Activated CD4-positive, alpha-beta memory T cell treated with anti-CD3 and anti-CD28 coated beads for 36 hours (primary cell): ENCODE data around the gene GRK5. TPM values are rescaled to one million over a fixed set of nuclear protein-coding genes. Genes with fewer than 3 reads are reported as not detected.
"Not testable (repeated sequence)": the region's sequence is repeated elsewhere in the genome, so short reads cannot be mapped to it uniquely, and the experiment has no call there.

Experiments
- CTCF ChIA-PET: fragments of 350-600 bp; sonication (Branson Sonifier 250); formaldehyde crosslinking; loops from one replicate; lab custom pipeline; 2021; ENCODE audit warnings: antibody characterized with exemption, inconsistent platforms; lab: Charles Lee
- POLR2A ChIA-PET: fragments of 350-600 bp; sonication (Branson Sonifier 250); formaldehyde crosslinking; loops from one replicate; lab custom pipeline; 2021; ENCODE audit warnings: antibody characterized with exemption; lab: Charles Lee
- DNase-seq: peaks from one replicate; pipeline ENCODE4 v3.0.0-alpha.2; 2020
- H3K27ac Mint-ChIP-seq: one replicate; pipeline ENCODE4 v1.8.0; 2021; ENCODE audit warnings: mixed read lengths
- H3K27me3 Mint-ChIP-seq: one replicate; pipeline ENCODE4 v1.8.0; 2021; ENCODE audit warnings: mixed read lengths
- H3K36me3 Mint-ChIP-seq: one replicate; pipeline ENCODE4 v1.8.0; 2021; ENCODE audit warnings: mixed read lengths
- H3K4me1 Mint-ChIP-seq: one replicate; pipeline ENCODE4 v1.8.0; 2021; ENCODE audit warnings: low read depth, mixed read lengths
- H3K4me3 Mint-ChIP-seq: one replicate; pipeline ENCODE4 v1.8.0; 2021; ENCODE audit warnings: mild to moderate bottlenecking, mixed read lengths
- H3K9me3 Mint-ChIP-seq: one replicate; pipeline ENCODE4 v1.8.0; 2021; ENCODE audit warnings: mixed read lengths
- intact Hi-C: fragments of 100-400 bp; cut with micrococcal nuclease; formaldehyde crosslinking; loops from one replicate; pipeline ENCODE4 v1.15.1; 2023
- total RNA-seq, 2 experiments: library from RNA; stranded (reverse); gene quantifications; one replicate each; pipeline ENCODE4 v1.2.3, GENCODE V29; 2021

Gene GRK5
- total RNA-seq, 2 experiments from 2014 or later = 22.7 to 23.0 TPM

GRCh38 chr10:119253433-119254174, 46.2 kb downstream of the GRK5 start:
- no peak overlapping the region for H3K4me3 Mint-ChIP-seq
- CTCF ChIA-PET = no interaction called here
- intact Hi-C loops = loop anchor here (1.0 to 10.0 kb wide), 3 partner anchors 15 to 121 kb away; no protein-coding TSS in a partner anchor

GRCh38 chr10:119254335-119254734, 47.0 kb downstream of the GRK5 start:
- POLR2A ChIA-PET = interaction anchor here (1.3 kb wide), 1 partner anchor 52 kb away, joined by 7 read pairs; no protein-coding TSS in a partner anchor
- intact Hi-C loops = loop anchor here (1.0 to 10.0 kb wide), 3 partner anchors 14 to 120 kb away; no protein-coding TSS in a partner anchor
- peaks cover 52% of the 10 kb centered on the region for H3K4me1 Mint-ChIP-seq
- H3K27ac Mint-ChIP-seq = peak overlapping the region; percentile 77
- no peaks in the 10 kb centered on the region for H3K27me3 Mint-ChIP-seq
- no peak overlapping the region for H3K4me3 Mint-ChIP-seq
- H3K36me3 Mint-ChIP-seq = no peaks in the 10 kb centered on the region
- DNase-seq = no peak
- H3K9me3 Mint-ChIP-seq = no peaks in the 10 kb centered on the region
- CTCF ChIA-PET = interaction anchor here (1.1 kb wide), 1 partner anchor 191 kb away, joined by 3 read pairs; no protein-coding TSS in a partner anchor

More at GRCh38 chr10:119253433-119254174, 46.2 kb downstream of the GRK5 start:
- H3K36me3 Mint-ChIP-seq = no peaks in the 10 kb centered on the region
- H3K4me1 Mint-ChIP-seq = peaks cover 51% of the 10 kb centered on the region
- H3K9me3 Mint-ChIP-seq = no peaks in the 10 kb centered on the region
- DNase-seq = peak; percentile 79
- H3K27ac Mint-ChIP-seq = peak overlapping the region; percentile 77
- no peaks in the 10 kb centered on the region for H3K27me3 Mint-ChIP-seq
- POLR2A ChIA-PET = interaction anchor here (0.7 to 1.3 kb wide), 2 partner anchors 9 to 53 kb away, joined by 3 to 7 read pairs; no protein-coding TSS in a partner anchor

- H3K27me3 Mint-ChIP-seq = no peaks in the 10 kb centered on the region
- no peak overlapping the region for H3K27ac Mint-ChIP-seq
- H3K36me3 Mint-ChIP-seq = no peaks in the 10 kb centered on the region
- H3K4me1 Mint-ChIP-seq = peaks cover 40% of the 10 kb centered on the region
- no peak overlapping the region for H3K4me3 Mint-ChIP-seq
- ChIA-PET CTCF (no interaction called here), POLR2A (no interaction called here)
- DNase-seq = no peak
- H3K9me3 Mint-ChIP-seq = no peaks in the 10 kb centered on the region
- intact Hi-C loops = loop anchor here (10.0 kb wide), 1 partner anchor 119 kb away; no protein-coding TSS in a partner anchor
Measured at GRCh38 chr10:119256030-119256429, 48.7 kb downstream of the GRK5 start.

- H3K4me1 Mint-ChIP-seq = peaks cover 34% of the 10 kb centered on the region
- intact Hi-C loops = loop anchor here (10.0 kb wide), 1 partner anchor 118 kb away; no protein-coding TSS in a partner anchor
- H3K9me3 Mint-ChIP-seq = no peaks in the 10 kb centered on the region
- H3K36me3 Mint-ChIP-seq = no peaks in the 10 kb centered on the region
- ChIA-PET POLR2A (no interaction called here), CTCF (no interaction called here)
- H3K27ac Mint-ChIP-seq = no peak overlapping the region
- no peak overlapping the region for H3K4me3 Mint-ChIP-seq
- no peak for DNase-seq
- H3K27me3 Mint-ChIP-seq = no peaks in the 10 kb centered on the region
Measured at GRCh38 chr10:119256897-119257296, 49.5 kb downstream of the GRK5 start.

GRCh38 chr10:119257899-119258419, 50.6 kb downstream of the GRK5 start:
- Mint-ChIP-seq H3K27me3 (no peaks in the 10 kb centered on the region), H3K36me3 (no peaks in the 10 kb centered on the region), H3K9me3 (no peaks in the 10 kb centered on the region), H3K4me1 (peaks cover 28% of the 10 kb centered on the region), H3K4me3 (no peak overlapping the region), H3K27ac (no peak overlapping the region)
- intact Hi-C loops = loop anchor here (10.0 kb wide), 1 partner anchor 117 kb away; no protein-coding TSS in a partner anchor
- ChIA-PET POLR2A (no interaction called here), CTCF (no interaction called here)
- no peak for DNase-seq

- intact Hi-C loops = loop anchor here (10.0 kb wide), 1 partner anchor 115 kb away; no protein-coding TSS in a partner anchor
- no peaks in the 10 kb centered on the region for H3K36me3 Mint-ChIP-seq
- no peak overlapping the region for H3K27ac Mint-ChIP-seq
Measured at GRCh38 chr10:119259345-119259744, 52.0 kb downstream of the GRK5 start.

DNA sequence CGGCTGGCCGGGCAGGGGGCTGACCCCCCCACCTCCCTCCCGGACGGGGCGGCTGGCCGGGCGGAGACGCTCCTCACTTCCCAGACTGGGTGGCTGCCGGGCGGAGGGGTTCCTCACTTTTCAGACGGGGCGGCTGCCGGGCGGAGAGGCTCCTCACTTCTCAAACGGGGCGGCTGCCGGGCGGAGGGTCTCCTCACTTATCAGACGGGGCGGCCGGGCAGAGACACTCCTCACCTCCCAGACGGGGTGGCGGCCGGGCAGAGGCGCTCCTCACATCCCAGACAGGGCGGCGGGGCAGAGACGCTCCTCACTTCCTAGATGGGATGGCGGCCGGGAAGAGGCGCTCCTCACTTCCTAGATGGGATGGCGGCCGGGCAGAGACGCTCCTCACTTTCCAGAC, 53.6 kb downstream of the GRK5 start:
- CTCF ChIA-PET, H3K36me3 Mint-ChIP-seq, H3K27ac Mint-ChIP-seq, intact Hi-C loops, H3K27me3 Mint-ChIP-seq, DNase-seq, H3K9me3 Mint-ChIP-seq, H3K4me1 Mint-ChIP-seq, POLR2A ChIA-PET, H3K4me3 Mint-ChIP-seq: not testable (repeated sequence)

More at GRCh38 chr10:119259345-119259744, 52.0 kb downstream of the GRK5 start:
- Mint-ChIP-seq H3K27me3 (no peaks in the 10 kb centered on the region), H3K9me3 (no peaks in the 10 kb centered on the region), H3K4me3 (no peak overlapping the region), H3K4me1 (peaks cover 14% of the 10 kb centered on the region)
- ChIA-PET POLR2A (interaction anchor here (0.6 to 1.2 kb wide), 2 partner anchors 9 to 25 kb away, joined by 5 to 6 read pairs; no protein-coding TSS in a partner anchor), CTCF (no interaction called here)
- no peak for DNase-seq

- CTCF ChIA-PET = interaction anchor here (1.3 kb wide), 1 partner anchor 155 kb away, joined by 4 read pairs; no protein-coding TSS in a partner anchor
- H3K4me1 Mint-ChIP-seq = peaks cover 17% of the 10 kb centered on the region
- intact Hi-C loops = no loop called here
Measured at GRCh38 chr10:119263951-119264617, 56.7 kb downstream of the GRK5 start.

GRCh38 chr10:119265691-119266090, 58.3 kb downstream of the GRK5 start:
- Mint-ChIP-seq H3K4me1 (peaks cover 30% of the 10 kb centered on the region), H3K9me3 (no peaks in the 10 kb centered on the region), H3K27ac (no peak overlapping the region), H3K4me3 (no peak overlapping the region), H3K36me3 (peaks cover 4% of the 10 kb centered on the region), H3K27me3 (no peaks in the 10 kb centered on the region)
- no peak for DNase-seq
- POLR2A ChIA-PET = no interaction called here
- intact Hi-C loops = no loop called here
- CTCF ChIA-PET = no interaction called here

More at GRCh38 chr10:119263951-119264617, 56.7 kb downstream of the GRK5 start:
- Mint-ChIP-seq H3K4me3 (no peak overlapping the region), H3K36me3 (peaks cover 4% of the 10 kb centered on the region), H3K9me3 (no peaks in the 10 kb centered on the region), H3K27ac (no peak overlapping the region), H3K27me3 (no peaks in the 10 kb centered on the region)
- DNase-seq = no peak
- POLR2A ChIA-PET = no interaction called here

GRCh38 chr10:119267384-119267783, 60.0 kb downstream of the GRK5 start:
- Mint-ChIP-seq H3K4me1 (peaks cover 43% of the 10 kb centered on the region), H3K27ac (peak overlapping the region; percentile 62), H3K9me3 (no peaks in the 10 kb centered on the region), H3K36me3 (peaks cover 4% of the 10 kb centered on the region), H3K4me3 (no peak overlapping the region), H3K27me3 (no peaks in the 10 kb centered on the region)
- intact Hi-C loops = no loop called here
- POLR2A ChIA-PET = interaction anchor here (0.6 kb wide), 1 partner anchor 12 kb away, joined by 3 read pairs; no protein-coding TSS in a partner anchor
- DNase-seq = no peak
- CTCF ChIA-PET = interaction anchor here (1.1 kb wide), 1 partner anchor 68 kb away, joined by 4 read pairs; no protein-coding TSS in a partner anchor

GRCh38 chr10:119268428-119268827, 61.1 kb downstream of the GRK5 start:
- CTCF ChIA-PET = interaction anchor here (0.9 to 1.8 kb wide), 6 partner anchors 34 to 221 kb away, joined by 3 to 6 read pairs (median 4); no protein-coding TSS in a partner anchor
- Mint-ChIP-seq H3K36me3 (peaks cover 4% of the 10 kb centered on the region), H3K27me3 (no peaks in the 10 kb centered on the region), H3K9me3 (no peaks in the 10 kb centered on the region), H3K4me3 (no peak overlapping the region), H3K27ac (peak overlapping the region; percentile 97), H3K4me1 (peaks cover 43% of the 10 kb centered on the region)
- intact Hi-C loops = loop anchor here (2.0 kb wide), 1 partner anchor 14 kb away; no protein-coding TSS in a partner anchor
- no peak for DNase-seq
- POLR2A ChIA-PET = interaction anchor here (0.9 to 1.3 kb wide), 4 partner anchors 9 to 61 kb away, joined by 3 to 5 read pairs (median 4); partner anchors contain the start of gene GRK5
